MM.1S (cell line): Measurements from ENCODE around the gene ROBO2.

Experiments used
- DNase-seq: peaks from one replicate; pipeline ENCODE4 v3.0.0-alpha.2; 2015
- H2AFZ ChIP-seq: fragments of 300-600 bp; sonication (generic); 2 replicates; pipeline ENCODE4 v1.6.0; 2016; ENCODE audit warnings: antibody characterized with exemption, low read length
- H3F3A ChIP-seq: fragments of 300-600 bp; sonication (generic); 2 replicates; pipeline ENCODE4 v1.6.1; 2016; ENCODE audit warnings: mild to moderate bottlenecking, antibody characterized with exemption, low read length, moderate library complexity, mixed read lengths; ENCODE audit not compliant: insufficient read depth
- H3K27ac ChIP-seq: fragments of 300-600 bp; sonication (generic); 2 replicates; pipeline ENCODE4 v1.5.1; 2016; ENCODE audit warnings: mild to moderate bottlenecking, low read length
- H3K27me3 ChIP-seq: fragments of 300-600 bp; sonication (generic); replicated peaks from 2 replicates; pipeline ENCODE4 v1.6.0; 2016; ENCODE audit warnings: low read length; ENCODE audit not compliant: insufficient read depth
- H3K36me3 ChIP-seq: fragments of 300-600 bp; sonication (generic); replicated peaks from 2 replicates; pipeline ENCODE4 v1.6.1; 2016; ENCODE audit warnings: mild to moderate bottlenecking, low read length, mixed read lengths; ENCODE audit not compliant: insufficient read depth
- H3K4me1 ChIP-seq: fragments of 300-600 bp; sonication (generic); 2 replicates; pipeline ENCODE4 v1.6.1; 2016; ENCODE audit warnings: low read length, mixed read lengths
- H3K4me2 ChIP-seq: fragments of 300-600 bp; sonication (generic); 2 replicates; pipeline ENCODE4 v1.6.0; 2016; ENCODE audit warnings: low read depth, low read length
- H3K4me3 ChIP-seq: fragments of 300-600 bp; sonication (generic); 2 replicates; pipeline ENCODE4 v1.5.1; 2016; ENCODE audit warnings: low read length, mixed read lengths
- H3K79me2 ChIP-seq: fragments of 300-600 bp; sonication (generic); 2 replicates; pipeline ENCODE4 v1.6.1; 2016; ENCODE audit warnings: mixed run types, low read length, mixed read lengths
- H3K9ac ChIP-seq: fragments of 300-600 bp; sonication (generic); 2 replicates; pipeline ENCODE4 v1.6.1; 2016; ENCODE audit warnings: low read length, mixed read lengths
- H3K9me2 ChIP-seq: fragments of 300-600 bp; sonication (generic); replicated peaks from 2 replicates; pipeline ENCODE4 v1.6.1; 2016; ENCODE audit warnings: mild to moderate bottlenecking, low read length, mixed read lengths; ENCODE audit not compliant: insufficient read depth
- H3K9me3 ChIP-seq: fragments of 300-600 bp; sonication (generic); replicated peaks from 2 replicates; pipeline ENCODE4 v1.6.1; 2016; ENCODE audit warnings: mild to moderate bottlenecking, low read length, mixed read lengths; ENCODE audit not compliant: insufficient read depth
- H4K20me1 ChIP-seq: fragments of 300-600 bp; sonication (generic); 2 replicates; pipeline ENCODE4 v1.6.1; 2016; ENCODE audit warnings: mild to moderate bottlenecking, low read length, moderate library complexity, mixed read lengths; ENCODE audit not compliant: insufficient read depth
- EZH2 ChIP-seq: fragments of 300-600 bp; sonication (generic); optimal IDR thresholded peaks from 2 replicates; pipeline ENCODE3; 2017; ENCODE audit warnings: low read depth, mild to moderate bottlenecking, antibody characterized with exemption, low read length, mixed read lengths
- EZH2phosphoT487 ChIP-seq: fragments of 300-600 bp; sonication (generic); IDR thresholded peaks from 2 replicates; pipeline ENCODE4 v1.6.1; 2018; ENCODE audit warnings: antibody characterized with exemption, low read length
- TF ChIP-seq, protein P1 (sequence below): fragments of 300-600 bp; sonication (generic); IDR thresholded peaks from 2 replicates; pipeline ENCODE4 v1.5.1; 2016; ENCODE audit warnings: antibody characterized with exemption, low read length, mixed read lengths

The ROBO2 gene

GRCh38 chr3:77466562-77467115 is 426.7 kb downstream of the ROBO2 start:
- H3K27ac ChIP-seq, result no peak overlapping the region
- no peaks in the 10 kb centered on the region for H3K9me2 ChIP-seq
- no peaks in the 10 kb centered on the region for H3K9me3 ChIP-seq
- H3K4me2 ChIP-seq, result no peak overlapping the region
- no peaks in the 10 kb centered on the region for H3F3A ChIP-seq
- no peaks in the 10 kb centered on the region for H3K4me1 ChIP-seq
- DNase-seq, result no peak
- TF ChIP-seq EZH2 (no peak), EZH2phosphoT487 (no peak)
- TF ChIP-seq, protein P1, sequence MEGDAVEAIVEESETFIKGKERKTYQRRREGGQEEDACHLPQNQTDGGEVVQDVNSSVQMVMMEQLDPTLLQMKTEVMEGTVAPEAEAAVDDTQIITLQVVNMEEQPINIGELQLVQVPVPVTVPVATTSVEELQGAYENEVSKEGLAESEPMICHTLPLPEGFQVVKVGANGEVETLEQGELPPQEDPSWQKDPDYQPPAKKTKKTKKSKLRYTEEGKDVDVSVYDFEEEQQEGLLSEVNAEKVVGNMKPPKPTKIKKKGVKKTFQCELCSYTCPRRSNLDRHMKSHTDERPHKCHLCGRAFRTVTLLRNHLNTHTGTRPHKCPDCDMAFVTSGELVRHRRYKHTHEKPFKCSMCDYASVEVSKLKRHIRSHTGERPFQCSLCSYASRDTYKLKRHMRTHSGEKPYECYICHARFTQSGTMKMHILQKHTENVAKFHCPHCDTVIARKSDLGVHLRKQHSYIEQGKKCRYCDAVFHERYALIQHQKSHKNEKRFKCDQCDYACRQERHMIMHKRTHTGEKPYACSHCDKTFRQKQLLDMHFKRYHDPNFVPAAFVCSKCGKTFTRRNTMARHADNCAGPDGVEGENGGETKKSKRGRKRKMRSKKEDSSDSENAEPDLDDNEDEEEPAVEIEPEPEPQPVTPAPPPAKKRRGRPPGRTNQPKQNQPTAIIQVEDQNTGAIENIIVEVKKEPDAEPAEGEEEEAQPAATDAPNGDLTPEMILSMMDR, result no peak
- H3K27me3 ChIP-seq, result no peaks in the 10 kb centered on the region
- H3K36me3 ChIP-seq, result no peaks in the 10 kb centered on the region
- H3K4me3 ChIP-seq, result no peak overlapping the region
- no peaks in the 10 kb centered on the region for H3K79me2 ChIP-seq
- no peak overlapping the region for H3K9ac ChIP-seq
- H4K20me1 ChIP-seq, result no peaks in the 10 kb centered on the region
- H2AFZ ChIP-seq, result no peak overlapping the region

- no peak overlapping the region for H2AFZ ChIP-seq
- no peak overlapping the region for H3K4me3 ChIP-seq
- H3K27me3 ChIP-seq, result no peaks in the 10 kb centered on the region
- H3K4me2 ChIP-seq, result no peak overlapping the region
- H3K27ac ChIP-seq, result no peak overlapping the region
- no peaks in the 10 kb centered on the region for H3K9me2 ChIP-seq
- H3K36me3 ChIP-seq, result no peaks in the 10 kb centered on the region
- H3F3A ChIP-seq, result no peaks in the 10 kb centered on the region
- H3K9ac ChIP-seq, result no peak overlapping the region
- TF ChIP-seq EZH2phosphoT487 (no peak), EZH2 (no peak)
- TF ChIP-seq, protein P1, result no peak
- no peaks in the 10 kb centered on the region for H3K79me2 ChIP-seq
- H3K4me1 ChIP-seq, result no peaks in the 10 kb centered on the region
- no peaks in the 10 kb centered on the region for H3K9me3 ChIP-seq
- no peak for DNase-seq
- H4K20me1 ChIP-seq, result no peaks in the 10 kb centered on the region
Measured at GRCh38 chr3:77467702-77468625, 428.1 kb downstream of the ROBO2 start.

DNA sequence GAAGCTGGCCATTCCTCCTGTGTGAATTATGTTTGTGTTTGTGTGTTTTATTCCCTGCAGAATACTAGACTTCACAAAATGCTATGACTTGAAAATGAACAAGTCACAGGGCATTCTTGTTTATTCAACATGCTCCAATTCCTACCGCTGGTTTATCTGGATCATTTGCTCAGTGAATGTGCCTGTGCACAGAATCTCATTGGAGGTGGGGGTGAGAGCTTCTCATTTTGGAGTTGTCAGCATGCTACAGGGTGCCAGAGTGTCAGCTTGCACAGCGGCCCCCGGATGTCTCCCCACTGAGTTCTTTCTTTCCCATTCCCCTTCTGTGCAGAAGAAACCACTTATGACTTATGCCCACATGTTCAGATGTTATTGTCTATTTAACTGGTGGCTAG is 428.7 kb downstream of the ROBO2 start:
- Histone ChIP-seq H3K4me2 (no peak overlapping the region), H3K4me1 (no peaks in the 10 kb centered on the region), H3K27me3 (no peaks in the 10 kb centered on the region), H3K9me3 (no peaks in the 10 kb centered on the region), H3K27ac (no peak overlapping the region), H4K20me1 (no peaks in the 10 kb centered on the region), H3K36me3 (no peaks in the 10 kb centered on the region), H2AFZ (no peak overlapping the region), H3F3A (no peaks in the 10 kb centered on the region), H3K9me2 (no peaks in the 10 kb centered on the region), H3K9ac (no peak overlapping the region), H3K79me2 (no peaks in the 10 kb centered on the region), H3K4me3 (no peak overlapping the region)
- DNase-seq, result no peak
- TF ChIP-seq EZH2, result no peak
- TF ChIP-seq EZH2phosphoT487, result no peak
- TF ChIP-seq, protein P1, result no peak
